ENCODE results near the gene MED15. TPM values are rescaled to one million over a fixed set of nuclear protein-coding genes. Genes with fewer than 3 reads are reported as not detected.
"Not testable (repeated sequence)": the region's sequence is repeated elsewhere in the genome, so short reads cannot be mapped to it uniquely, and the experiment has no call there.

Gene MED15
- total and polyA plus RNA-seq, 2 donors from 2014 or later = 31.7 to 102 TPM

- H3K36me3 ChIP-seq (ENCODE audit: control insufficient read depth in 2 of 3, insufficient read depth in 3 of 3, low read length in 3 of 3) = peaks cover 3 to 16% (median 15%) of the 10 kb centered on the region in 3 donors
- DNase-seq = peak in 1 of 5 donors; percentile 17
- H3K9me3 ChIP-seq (ENCODE audit: control insufficient read depth in 2 of 3, insufficient read depth in 1 of 3, low read length in 3 of 3) = no peaks in the 10 kb centered on the region
- no peak overlapping the region for H3K4me3 ChIP-seq (ENCODE audit: low read length in 3 of 3)
- H3K27me3 ChIP-seq (ENCODE audit: control insufficient read depth, insufficient read depth, low read length) = no peaks in the 10 kb centered on the region
- no peak overlapping the region for H3K9ac ChIP-seq (ENCODE audit: low read length in 3 of 3)
- TF ChIP-seq CTCF (IDR thresholded peaks at IDR 0.05; ENCODE audit: borderline replicate concordance, extremely low read depth, insufficient read depth) = no peak
- no peak for FAIRE-seq
- no peak overlapping the region for H3K27ac ChIP-seq (ENCODE audit: low read depth in 2 of 2, low read length in 2 of 2)
- H3K4me1 ChIP-seq (ENCODE audit: control insufficient read depth in 2 of 3, insufficient read depth in 2 of 3, low read depth in 1 of 3, low read length in 3 of 3) = peaks cover 0 to 2% (median 0%) of the 10 kb centered on the region in 3 donors
- intact Hi-C loops (cut with DNase I) = no loop called here
Observed at GRCh38 chr22:20466659-20467379, 40.6 kb upstream of the MED15 start.

- Histone ChIP-seq H3K27me3 (ENCODE audit: control insufficient read depth, insufficient read depth, low read length) (no peaks in the 10 kb centered on the region), H3K36me3 (ENCODE audit: control insufficient read depth in 2 of 3, insufficient read depth in 3 of 3, low read length in 3 of 3) (peaks cover 3 to 15% (median 13%) of the 10 kb centered on the region in 3 donors), H3K9me3 (ENCODE audit: control insufficient read depth in 2 of 3, insufficient read depth in 1 of 3, low read length in 3 of 3) (no peaks in the 10 kb centered on the region), H3K27ac (ENCODE audit: low read depth in 2 of 2, low read length in 2 of 2) (no peak overlapping the region), H3K4me3 (ENCODE audit: low read length in 3 of 3) (no peak overlapping the region), H3K4me1 (ENCODE audit: control insufficient read depth in 2 of 3, insufficient read depth in 2 of 3, low read depth in 1 of 3, low read length in 3 of 3) (no peaks in the 10 kb centered on the region), H3K9ac (ENCODE audit: low read length in 3 of 3) (no peak overlapping the region)
- FAIRE-seq = no peak
- peak in 2 of 5 donors; percentile 6 to 41 for DNase-seq
- intact Hi-C loops (cut with DNase I) = no loop called here
- no peak for TF ChIP-seq CTCF (IDR thresholded peaks at IDR 0.05; ENCODE audit: borderline replicate concordance, extremely low read depth, insufficient read depth)
Observed at GRCh38 chr22:20469110-20469868, 38.1 kb upstream of the MED15 start.

GRCh38 chr22:20470525-20470924, 36.9 kb upstream of the MED15 start:
- H3K9ac ChIP-seq (ENCODE audit: low read length in 3 of 3); intact Hi-C loops (cut with DNase I); H3K4me1 ChIP-seq (ENCODE audit: control insufficient read depth in 2 of 3, insufficient read depth in 2 of 3, low read depth in 1 of 3, low read length in 3 of 3); FAIRE-seq; H3K27ac ChIP-seq (ENCODE audit: low read depth in 2 of 2, low read length in 2 of 2); H3K4me3 ChIP-seq (ENCODE audit: low read length in 3 of 3); H3K9me3 ChIP-seq (ENCODE audit: control insufficient read depth in 2 of 3, insufficient read depth in 1 of 3, low read length in 3 of 3); DNase-seq; H3K27me3 ChIP-seq (ENCODE audit: control insufficient read depth, insufficient read depth, low read length): not testable (repeated sequence)
- H3K36me3 ChIP-seq (ENCODE audit: control insufficient read depth in 2 of 3, insufficient read depth in 3 of 3, low read length in 3 of 3) = peaks cover 3 to 13% (median 9%) of the 10 kb centered on the region in 3 donors

Data from kidney (tissue), 14 donors.